ENCODE data around the gene GTF2A1L.

GRCh38 chr2:48635786-48636185, 18.1 kb downstream of the GTF2A1L start:
- TF ChIP-seq, protein P1, sequence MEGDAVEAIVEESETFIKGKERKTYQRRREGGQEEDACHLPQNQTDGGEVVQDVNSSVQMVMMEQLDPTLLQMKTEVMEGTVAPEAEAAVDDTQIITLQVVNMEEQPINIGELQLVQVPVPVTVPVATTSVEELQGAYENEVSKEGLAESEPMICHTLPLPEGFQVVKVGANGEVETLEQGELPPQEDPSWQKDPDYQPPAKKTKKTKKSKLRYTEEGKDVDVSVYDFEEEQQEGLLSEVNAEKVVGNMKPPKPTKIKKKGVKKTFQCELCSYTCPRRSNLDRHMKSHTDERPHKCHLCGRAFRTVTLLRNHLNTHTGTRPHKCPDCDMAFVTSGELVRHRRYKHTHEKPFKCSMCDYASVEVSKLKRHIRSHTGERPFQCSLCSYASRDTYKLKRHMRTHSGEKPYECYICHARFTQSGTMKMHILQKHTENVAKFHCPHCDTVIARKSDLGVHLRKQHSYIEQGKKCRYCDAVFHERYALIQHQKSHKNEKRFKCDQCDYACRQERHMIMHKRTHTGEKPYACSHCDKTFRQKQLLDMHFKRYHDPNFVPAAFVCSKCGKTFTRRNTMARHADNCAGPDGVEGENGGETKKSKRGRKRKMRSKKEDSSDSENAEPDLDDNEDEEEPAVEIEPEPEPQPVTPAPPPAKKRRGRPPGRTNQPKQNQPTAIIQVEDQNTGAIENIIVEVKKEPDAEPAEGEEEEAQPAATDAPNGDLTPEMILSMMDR (IDR thresholded peaks at IDR 0.05 in 2 of 3, conservative IDR thresholded peaks at IDR 0.05 in 1 of 3; ENCODE audit: borderline replicate concordance in 1 of 3, insufficient read depth in 1 of 3, low read depth in 2 of 3, low read length in 2 of 3), result no peak
- TF ChIP-seq CBX3 (IDR thresholded peaks at IDR 0.05; ENCODE audit: low read depth), result no peak
- no peak for TF ChIP-seq EZH2phosphoT487 (IDR thresholded peaks at IDR 0.05; ENCODE audit: borderline replicate concordance)
- TF ChIP-seq POLR2AphosphoS5 (IDR thresholded peaks at IDR 0.05; ENCODE audit: low read depth, low read length), result no peak
- TF ChIP-seq POLR2A (IDR thresholded peaks at IDR 0.05; ENCODE audit: borderline replicate concordance, extremely low read depth, insufficient read depth, insufficient read length), result no peak
- TF ChIP-seq, protein P2, sequence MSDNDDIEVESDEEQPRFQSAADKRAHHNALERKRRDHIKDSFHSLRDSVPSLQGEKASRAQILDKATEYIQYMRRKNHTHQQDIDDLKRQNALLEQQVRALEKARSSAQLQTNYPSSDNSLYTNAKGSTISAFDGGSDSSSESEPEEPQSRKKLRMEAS (IDR thresholded peaks at IDR 0.05), result no peak
- no peak for TF ChIP-seq EZH2 (IDR thresholded peaks at IDR 0.05)
